ENCODE results near the gene KIF9.

GRCh38 chr3:47291158-47291753 is 8.7 kb upstream of the KIF9 start:
- TF ChIP-seq POLR2AphosphoS5 (IDR thresholded peaks at IDR 0.05; ENCODE audit: low read depth, low read length) (no peak), CTCF (IDR thresholded peaks at IDR 0.05; ENCODE audit: control extremely low read depth in 1 of 3, insufficient read depth in 1 of 3, low read depth in 1 of 3, low read length in 3 of 3) (no peak), SRF (IDR thresholded peaks at IDR 0.05; ENCODE audit: low read depth, low read length) (no peak), NRF1 (IDR thresholded peaks at IDR 0.05; ENCODE audit: low read depth, low read length) (no peak), JUND (IDR thresholded peaks at IDR 0.05; ENCODE audit: low read length) (no peak), YY1 (IDR thresholded peaks at IDR 0.05; ENCODE audit: low read depth, low read length) (no peak), EP300 (IDR thresholded peaks at IDR 0.05; ENCODE audit: borderline replicate concordance in 1 of 2, low read depth in 2 of 2, low read length in 2 of 2) (no peak), TBP (IDR thresholded peaks at IDR 0.05; ENCODE audit: low read depth, low read length) (no peak)
